Measurements from ENCODE around the gene METTL25B. TPM values are rescaled to one million over a fixed set of nuclear protein-coding genes. Genes with fewer than 3 reads are reported as not detected.

Gene METTL25B
- total and polyA plus RNA-seq, 2 of the 4 experiments (the other 2 are of a cell fraction) = 2.3 to 10.1 TPM

DNA sequence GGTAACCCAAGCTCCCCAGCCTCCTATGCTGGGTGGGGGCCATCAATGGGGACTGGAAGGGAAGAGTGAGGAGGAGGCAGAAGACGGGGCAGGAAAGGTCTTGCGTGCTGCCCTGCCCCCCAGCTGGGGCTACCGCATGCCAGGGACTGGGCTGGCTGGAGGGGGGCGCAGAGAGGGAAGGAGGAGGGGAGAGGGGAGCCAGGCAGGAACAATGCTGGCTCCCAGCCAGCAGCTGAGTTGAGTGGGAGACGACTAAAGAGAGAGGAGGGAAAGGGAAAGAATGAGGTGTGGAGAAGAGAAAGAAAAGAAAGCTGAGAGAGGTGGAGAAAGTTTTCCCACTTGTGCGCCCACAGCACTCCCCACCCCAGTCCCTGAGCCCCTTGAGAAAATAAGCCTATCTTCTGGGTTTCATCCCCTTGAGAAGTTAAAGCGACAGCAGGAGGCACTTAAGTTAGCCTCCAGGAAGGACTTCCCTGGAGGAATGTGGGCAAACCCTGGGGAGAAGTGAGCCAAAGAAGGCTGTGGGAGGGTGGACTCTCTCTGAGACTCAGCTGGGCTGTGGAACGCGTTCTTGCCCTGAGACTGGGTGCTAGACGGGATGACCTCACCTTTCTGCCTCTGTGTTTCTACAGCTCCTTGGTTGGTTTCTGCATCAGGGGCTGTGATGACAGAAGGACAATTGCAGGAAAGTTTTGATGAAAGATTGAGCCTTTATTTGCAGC lies 38.2 kb upstream of the METTL25B start:
- Histone ChIP-seq H4K91ac (ENCODE audit: insufficient read depth, low read depth, low read length) (no peak overlapping the region), H2BK5ac (ENCODE audit: low read depth, low read length, poor library complexity, severe bottlenecking) (no peak overlapping the region), H2AK9ac (replicated peaks; ENCODE audit: low read depth, low read length, poor library complexity) (peak overlapping the region; percentile 72), H3K9ac (ENCODE audit: low read depth, low read length) (no peak overlapping the region), H2AFZ (replicated peaks; ENCODE audit: low read length, poor library complexity) (peak overlapping the region; percentile 97), H3K9me3 (ENCODE audit: control insufficient read depth, insufficient read depth, low read length) (no peaks in the 10 kb centered on the region), H3K18ac (ENCODE audit: low read depth, low read length) (no peak overlapping the region), H2BK20ac (ENCODE audit: low read depth, low read length) (no peak overlapping the region), H3K9me1 (ENCODE audit: insufficient read depth, low read length) (no peaks in the 10 kb centered on the region), H4K8ac (ENCODE audit: low read depth in 2 of 2, low read length in 2 of 2) (no peak overlapping the region; a peak in 1 of 4 replicates), H3K4me1 (ENCODE audit: control insufficient read depth, insufficient read depth, low read length) (peaks cover 6% of the 10 kb centered on the region; the same call in 1 of the 2 replicates), H3K79me1 (ENCODE audit: low read depth in 1 of 2, low read length in 2 of 2) (no peaks in the 10 kb centered on the region), H2BK15ac (ENCODE audit: low read depth, low read length) (no peak overlapping the region), H3K23ac (ENCODE audit: low read depth, low read length) (no peak overlapping the region), H2BK120ac (ENCODE audit: low read depth, low read length) (no peak overlapping the region), H3K14ac (replicated peaks; ENCODE audit: low read depth, low read length) (no peak overlapping the region), H3K27ac (ENCODE audit: insufficient read depth, low read length) (no peak overlapping the region), H3K36me3 (ENCODE audit: control insufficient read depth, insufficient read depth, low read length) (no peaks in the 10 kb centered on the region), H3K4me2 (ENCODE audit: low read depth, low read length) (no peak overlapping the region; the same call in 1 of the 2 replicates), H2AK5ac (ENCODE audit: low read depth, low read length) (no peak overlapping the region), H3K56ac (ENCODE audit: extremely low read depth, insufficient read depth, low read length) (no peak overlapping the region), H4K5ac (ENCODE audit: low read depth, low read length) (no peak overlapping the region), H4K20me1 (ENCODE audit: insufficient read depth, low read length) (no peaks in the 10 kb centered on the region), H3K4me3 (ENCODE audit: insufficient read depth, low read depth, low read length) (no peak overlapping the region), H3K27me3 (ENCODE audit: control insufficient read depth, insufficient read depth, low read length) (peaks cover 3% of the 10 kb centered on the region; the same call in 1 of the 2 replicates), H3K4ac (ENCODE audit: low read depth, low read length) (peak overlapping the region; percentile 3; the same call in 1 of the 2 replicates)
- intact Hi-C loops (cut with micrococcal nuclease) (loop anchor here (1.0 kb wide), 5 partner anchors 15 to 237 kb away; partner anchors contain the start of genes CRABP2 and NTRK1), dilution Hi-C loops (cut with HindIII; ENCODE audit: low sequenced_read_pairs, unreplicated experiment) (no loop called here), in situ Hi-C loops (cut with MboI; ENCODE audit: low sequenced_read_pairs) (loop anchor here (5.0 to 10.0 kb wide), 2 partner anchors 32 to 195 kb away; no protein-coding TSS in a partner anchor)
- no peak for ATAC-seq (ENCODE audit: low read depth)
- TF ChIP-seq SMC3 (IDR thresholded peaks at IDR 0.05; ENCODE audit: low read depth, low read length) = no peak
- no peak for TF ChIP-seq BHLHE40 (IDR thresholded peaks at IDR 0.05; ENCODE audit: low read depth, low read length)
- TF ChIP-seq RAD21 (IDR thresholded peaks at IDR 0.05; ENCODE audit: low read length) = no peak
- TF ChIP-seq RCOR1 (IDR thresholded peaks at IDR 0.05; ENCODE audit: insufficient replicate concordance, low read length) = peak; percentile 63
- BruUV-seq (replicated peaks) = no TSS peak
- no peak for DNase-seq
- WGBS, 2 experiments (ENCODE audit: extremely low coverage in 2 of 2, insufficient read length in 1 of 2) = 100% methylated on average over 1 of the region's 10 CpGs; no CpG with 5 or more reads in 1 of the 2 experiments
- ChIA-PET CTCF (interaction anchor here (0.6 to 5.2 kb wide), 27 partner anchors 9 to 244 kb away, joined by 3 to 104 read pairs (median 5); partner anchors contain the start of genes CRABP2, ISG20L2, METTL25B and MRPL24), POLR2A (ENCODE audit: unreplicated experiment) (no interaction called here)

Data from IMR-90 (cell line).